Measurements from ENCODE around the gene PKDCC.

GRCh38 chr2:42030829-42031228, 17.0 kb upstream of the PKDCC start:
- TF ChIP-seq POLR2A (IDR thresholded peaks at IDR 0.05; ENCODE audit: low read depth, low read length), result no peak
- no peak for TF ChIP-seq TAF1 (IDR thresholded peaks at IDR 0.05; ENCODE audit: low read depth, low read length)
- no peak for TF ChIP-seq POLR2AphosphoS5 (IDR thresholded peaks at IDR 0.05; ENCODE audit: low read depth, low read length)
- TF ChIP-seq POU2F2 (IDR thresholded peaks at IDR 0.05; ENCODE audit: low read depth, low read length), result no peak
